Loucy (cell line): Measurements from ENCODE around the gene LMNTD2.

Experiments used
- CTCF ChIP-seq: fragments of 200-600 bp; sonication (generic); conservative IDR thresholded peaks from 2 replicates; pipeline ENCODE4 v1.5.1; 2014; ENCODE audit warnings: mild to moderate bottlenecking, antibody characterized with exemption, low read length
- EZH2phosphoT487 ChIP-seq: fragments of 200-600 bp; IDR thresholded peaks from 2 replicates; pipeline ENCODE4 v1.6.1; 2018; ENCODE audit warnings: antibody characterized with exemption, mild to moderate bottlenecking, moderate library complexity, borderline replicate concordance

DNA sequence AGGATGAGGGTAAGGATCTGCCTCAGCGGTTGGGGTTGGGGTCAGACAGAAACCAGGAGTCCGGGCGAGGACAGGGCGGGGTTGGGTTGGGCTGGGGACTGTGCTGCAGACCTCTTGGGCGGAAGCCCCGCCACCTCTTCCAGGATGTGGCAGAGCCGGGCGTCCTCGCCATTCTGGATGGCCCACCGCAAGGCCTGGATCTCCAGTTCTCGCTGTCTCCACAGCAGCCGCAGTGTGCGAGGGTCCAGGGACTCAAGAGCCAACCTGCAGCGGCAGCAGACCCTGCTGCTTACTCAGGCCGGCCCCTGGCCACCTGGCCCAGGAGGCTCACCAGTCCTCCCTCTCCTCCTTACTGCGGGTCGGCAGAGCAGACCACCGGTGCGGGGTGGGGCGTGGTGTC, 2.0 kb downstream of the LMNTD2 start:
- TF ChIP-seq CTCF (no peak), EZH2phosphoT487 (no peak)
